GM18517 (cell line): ENCODE measurements around the gene SH2D7.

Experiments used
- ATAC-seq: cut with Tn5 transposase; IDR thresholded peaks from one replicate; pipeline ENCODE4 v1.9.1; 2021; ENCODE audit warnings: mild to moderate bottlenecking, moderate library complexity; ENCODE audit not compliant: unreplicated experiment

Gene SH2D7

GRCh38 chr15:78059110-78059839 lies 33.1 kb upstream of the SH2D7 start:
- no peak for ATAC-seq

DNA sequence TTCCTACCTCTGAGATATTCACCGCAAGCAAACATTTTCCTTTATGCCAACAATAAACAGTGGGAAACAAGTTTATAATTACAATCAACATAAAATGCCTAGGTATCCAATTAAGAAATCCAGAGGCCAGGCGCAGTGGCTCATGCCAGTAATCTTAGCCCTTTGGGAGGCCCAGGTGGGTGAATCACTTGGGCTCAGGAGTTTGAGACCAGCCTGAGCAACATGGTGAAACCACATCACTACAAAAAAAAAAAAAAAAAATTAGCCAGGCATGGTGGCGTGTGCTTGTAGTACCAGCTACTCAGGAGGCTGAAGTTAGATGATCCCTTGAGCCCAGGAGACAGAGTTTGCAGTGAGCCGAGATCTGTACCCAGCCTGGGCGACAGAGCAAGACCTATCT lies 32.1 kb upstream of the SH2D7 start:
- ATAC-seq = no peak

- ATAC-seq = no peak
These were observed 30.4 kb upstream of the SH2D7 start for GRCh38 chr15:78061963-78062427.

DNA sequence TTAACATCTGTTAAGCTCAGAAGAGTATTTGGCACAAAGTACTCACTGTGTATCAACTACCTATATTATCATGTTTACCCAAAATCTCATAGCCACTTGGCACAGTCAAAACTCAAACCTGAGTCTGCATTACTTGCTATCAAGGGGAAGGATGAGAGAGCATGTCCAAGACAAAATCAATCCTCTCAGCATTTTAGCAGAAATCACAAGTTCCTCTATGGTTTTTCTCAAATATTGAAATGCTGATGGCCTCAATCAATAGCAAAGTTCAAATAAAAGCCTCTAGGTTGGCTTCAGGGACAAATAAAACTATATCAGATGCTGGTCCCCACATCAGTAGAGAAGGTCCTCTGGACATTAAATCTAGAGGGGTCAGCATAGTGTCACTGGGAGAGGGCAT lies 29.1 kb upstream of the SH2D7 start:
- no peak for ATAC-seq

DNA sequence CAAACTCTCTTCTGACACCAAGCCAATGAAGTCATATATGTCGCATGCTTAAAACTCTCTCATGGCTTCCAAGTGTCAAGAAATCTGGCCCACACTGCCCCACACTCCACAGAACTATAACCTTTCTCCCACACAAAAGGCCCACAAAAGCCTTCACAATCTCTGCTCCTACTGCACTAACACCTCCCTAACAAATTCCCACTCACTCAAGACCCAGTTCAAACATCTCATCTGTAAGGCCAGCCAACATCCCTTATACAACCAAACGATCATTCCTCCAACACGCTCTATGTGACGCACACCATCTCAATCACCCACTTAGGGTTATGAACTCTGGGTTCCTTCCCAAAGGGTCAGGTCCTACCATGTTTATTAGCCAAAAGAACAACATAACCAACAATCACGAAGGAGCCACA lies 28.4 kb upstream of the SH2D7 start:
- ATAC-seq = no peak

DNA sequence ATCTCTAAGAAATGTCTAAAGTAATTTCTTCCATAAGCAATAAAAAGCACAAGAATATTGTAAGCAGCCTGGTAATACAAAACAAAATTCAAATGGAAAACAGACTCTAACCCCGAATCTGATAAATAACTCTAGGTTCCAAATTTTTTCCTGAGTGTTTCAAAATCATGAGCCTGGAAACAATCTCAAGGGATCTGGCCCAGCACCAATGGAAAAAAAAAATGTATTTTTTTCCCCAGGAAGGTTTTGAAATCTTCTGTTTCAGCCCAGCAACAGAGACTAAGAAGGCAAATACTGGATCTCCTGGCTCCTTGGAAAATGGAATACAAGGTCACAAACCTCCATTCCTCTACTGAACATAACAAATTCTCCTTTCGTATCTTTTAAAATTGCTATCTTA lies 27.8 kb upstream of the SH2D7 start:
- ATAC-seq = no peak

- ATAC-seq = no peak
These were observed 27.0 kb upstream of the SH2D7 start for GRCh38 chr15:78065284-78065872.

DNA sequence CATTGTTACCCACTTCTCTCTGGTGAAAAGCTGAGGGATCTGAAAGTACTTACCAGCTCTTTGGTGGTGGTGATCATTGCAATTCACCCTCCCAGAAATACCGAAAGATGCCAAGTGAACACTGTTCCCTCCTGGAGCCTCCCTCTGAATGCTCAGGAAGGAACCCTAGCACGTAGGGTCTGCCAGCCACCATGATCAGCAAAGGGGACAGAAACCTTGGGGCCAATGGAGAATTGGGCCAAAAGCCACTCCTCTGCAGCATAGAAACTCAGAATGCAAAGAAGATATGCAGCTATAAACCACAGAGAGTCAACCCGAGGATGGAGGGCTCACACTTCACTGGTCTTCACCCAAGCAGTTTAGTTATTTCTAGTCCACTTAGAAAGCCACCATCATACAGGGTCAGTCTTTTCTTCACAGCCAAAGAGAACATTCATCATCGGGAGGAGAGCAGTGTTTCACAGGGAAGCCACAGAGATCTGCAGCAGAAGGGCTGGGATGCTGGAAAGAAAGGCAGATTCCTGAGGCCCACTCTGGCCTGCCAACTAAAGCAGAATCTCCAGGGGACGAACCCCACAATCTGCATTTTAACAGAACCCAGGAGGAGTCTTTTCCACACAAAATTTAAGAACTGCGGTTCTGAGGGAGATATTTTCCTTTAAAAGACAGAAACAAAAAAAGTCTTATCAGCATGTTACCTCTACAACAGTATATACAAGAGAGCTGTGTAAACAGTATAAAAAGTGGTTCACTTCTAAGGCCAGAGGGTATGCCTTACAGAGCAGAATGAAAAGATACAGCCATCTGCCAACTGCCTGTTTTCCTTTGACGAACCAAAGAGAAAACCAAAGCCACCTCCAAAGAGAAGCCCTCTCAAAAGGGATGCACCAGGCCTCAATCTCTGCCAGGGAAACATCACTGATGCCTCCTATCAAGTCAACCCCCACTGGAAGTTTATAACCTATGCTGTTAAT lies 26.1 kb upstream of the SH2D7 start:
- ATAC-seq = peak; percentile 55

DNA sequence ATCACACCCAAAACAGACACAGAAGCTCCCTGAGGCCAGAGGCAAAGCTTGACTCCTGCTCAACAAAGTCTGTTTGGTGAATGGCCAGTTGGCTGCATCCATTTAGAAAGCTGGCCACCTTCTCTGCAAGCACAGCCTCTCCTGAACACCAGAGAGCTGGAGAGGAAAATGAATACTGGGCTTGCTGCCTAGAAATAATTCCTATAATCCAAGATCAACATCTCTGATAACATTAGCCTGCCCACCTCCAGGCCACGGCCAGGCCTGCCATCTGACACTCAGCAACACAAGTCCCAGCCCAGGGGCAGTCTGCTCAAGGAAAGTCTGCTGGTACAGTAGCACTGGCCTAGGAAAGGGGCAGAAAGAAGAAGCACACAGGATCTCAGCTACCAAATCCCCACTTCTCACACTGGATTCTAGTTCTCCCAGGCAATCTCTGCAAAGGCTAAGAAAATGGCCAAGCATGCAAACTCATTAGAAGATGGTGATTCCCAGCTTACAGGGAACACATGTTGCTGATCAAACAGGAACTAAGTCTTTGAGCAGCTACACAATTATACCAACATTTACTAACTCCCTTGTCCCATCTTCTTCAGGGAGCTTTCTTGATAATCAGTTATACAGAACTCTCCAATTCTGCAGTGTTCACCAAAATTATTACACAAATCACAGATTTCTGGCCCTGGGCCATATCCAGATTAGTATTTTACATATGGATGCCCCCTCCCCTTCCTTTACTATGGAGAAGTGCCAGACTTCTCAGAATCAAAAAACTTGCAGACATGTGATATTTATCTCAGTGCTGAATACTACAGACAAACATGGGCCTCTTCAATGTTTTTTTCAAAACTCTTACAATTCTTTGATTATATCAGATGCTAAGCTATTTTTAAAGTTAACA lies 24.8 kb upstream of the SH2D7 start:
- no peak for ATAC-seq

DNA sequence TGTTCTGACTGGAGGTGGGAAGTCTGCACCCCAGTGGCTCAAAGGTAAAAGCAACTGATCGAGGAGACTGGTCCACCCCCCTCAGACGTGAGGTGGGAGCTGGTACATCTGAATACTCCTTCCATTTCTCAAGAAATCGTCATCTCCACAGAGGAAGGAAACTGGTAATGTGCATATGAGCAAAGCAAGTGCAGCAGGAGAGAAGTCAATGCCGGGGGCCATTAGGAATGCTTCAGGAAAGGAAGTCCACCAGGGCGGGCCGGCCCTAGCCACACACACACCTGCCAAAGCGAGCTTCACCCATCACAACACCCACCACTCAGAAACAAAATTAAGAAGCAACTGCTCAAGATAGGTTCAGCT lies 23.3 kb upstream of the SH2D7 start:
- ATAC-seq = peak; percentile 10

DNA sequence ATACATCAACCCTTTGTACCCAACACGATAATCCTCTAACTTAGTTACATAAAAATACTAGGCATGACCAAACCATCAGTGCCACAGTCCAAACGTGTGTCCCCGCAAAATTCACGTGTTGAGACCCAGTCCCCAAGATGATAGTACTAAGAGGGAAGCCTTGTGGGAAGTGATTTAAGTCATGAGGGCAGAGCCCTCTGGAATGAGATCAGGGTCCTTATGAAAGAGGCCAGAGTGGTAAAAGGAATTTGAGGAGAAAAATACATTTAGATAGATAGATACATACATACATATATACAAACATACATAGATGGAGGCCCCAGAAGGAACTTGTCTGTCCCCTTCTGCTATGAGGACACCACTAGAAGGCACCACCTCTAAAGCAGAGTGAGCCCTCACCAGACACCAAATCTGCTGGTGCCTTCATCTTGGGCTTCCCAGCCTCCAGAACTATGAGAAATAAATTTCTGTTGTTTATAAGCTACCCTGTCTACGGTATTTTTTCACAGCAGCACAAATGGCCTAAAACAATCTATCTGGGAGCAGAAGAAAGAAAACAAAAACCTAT lies 22.8 kb upstream of the SH2D7 start:
- no peak for ATAC-seq

GRCh38 chr15:78070049-78070700 lies 22.2 kb upstream of the SH2D7 start:
- no peak for ATAC-seq

DNA sequence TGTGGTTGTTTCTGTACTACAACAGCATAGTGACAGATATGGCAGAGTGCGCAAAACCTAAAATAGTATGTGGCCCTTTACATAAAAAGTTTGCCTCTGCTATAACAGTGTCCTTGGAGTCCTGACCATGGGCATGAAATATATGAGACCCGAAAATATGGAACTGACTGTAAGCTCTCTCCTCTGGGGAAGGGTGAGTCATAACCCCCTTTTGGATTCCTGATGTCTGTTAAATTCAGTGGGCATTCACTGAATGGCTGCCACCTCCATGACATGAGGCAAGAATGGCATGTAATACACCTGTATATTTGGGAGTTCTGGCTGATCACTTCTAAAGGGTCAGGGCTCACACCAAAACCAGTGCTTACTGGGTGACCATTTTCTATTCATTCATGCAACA lies 21.0 kb upstream of the SH2D7 start:
- no peak for ATAC-seq

GRCh38 chr15:78072080-78072892 lies 20.1 kb upstream of the SH2D7 start:
- ATAC-seq = no peak

- no peak for ATAC-seq
These were observed 19.1 kb upstream of the SH2D7 start for GRCh38 chr15:78073046-78073787.

DNA sequence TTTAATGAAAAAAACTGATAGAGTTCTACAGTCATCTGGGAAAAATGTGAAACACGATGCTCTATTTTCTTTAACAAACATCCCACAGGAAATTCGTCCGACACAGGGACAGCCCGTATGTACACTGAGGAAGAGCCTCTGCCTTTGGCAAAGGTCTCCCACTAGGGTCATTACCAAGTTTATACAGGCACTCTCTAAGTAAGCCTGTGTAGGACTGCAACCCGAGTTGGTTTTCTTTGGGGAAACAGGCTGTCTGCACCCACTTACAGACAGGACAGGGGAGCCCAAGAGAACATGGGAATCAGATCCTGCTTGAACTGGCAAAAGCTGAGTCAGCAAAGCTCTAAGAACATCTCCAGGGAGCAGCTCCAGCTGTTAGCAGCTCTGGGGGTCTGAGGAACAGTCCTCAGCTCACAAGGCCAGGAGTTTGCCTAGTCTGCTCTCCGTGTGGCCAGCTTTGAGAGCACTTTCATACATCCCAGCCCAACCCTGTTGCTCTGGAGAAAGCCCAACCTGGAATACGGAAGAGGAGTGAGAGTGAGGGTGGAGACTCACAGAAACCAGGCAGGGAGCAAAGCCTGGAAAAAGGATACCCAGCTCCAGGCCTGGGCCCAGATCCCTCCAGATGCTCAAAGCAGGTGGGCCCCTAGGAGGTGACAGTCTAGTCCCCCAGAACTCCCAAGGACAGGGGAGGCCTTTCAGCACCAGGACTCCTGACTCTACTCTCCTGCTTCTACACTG lies 16.7 kb upstream of the SH2D7 start:
- no peak for ATAC-seq

DNA sequence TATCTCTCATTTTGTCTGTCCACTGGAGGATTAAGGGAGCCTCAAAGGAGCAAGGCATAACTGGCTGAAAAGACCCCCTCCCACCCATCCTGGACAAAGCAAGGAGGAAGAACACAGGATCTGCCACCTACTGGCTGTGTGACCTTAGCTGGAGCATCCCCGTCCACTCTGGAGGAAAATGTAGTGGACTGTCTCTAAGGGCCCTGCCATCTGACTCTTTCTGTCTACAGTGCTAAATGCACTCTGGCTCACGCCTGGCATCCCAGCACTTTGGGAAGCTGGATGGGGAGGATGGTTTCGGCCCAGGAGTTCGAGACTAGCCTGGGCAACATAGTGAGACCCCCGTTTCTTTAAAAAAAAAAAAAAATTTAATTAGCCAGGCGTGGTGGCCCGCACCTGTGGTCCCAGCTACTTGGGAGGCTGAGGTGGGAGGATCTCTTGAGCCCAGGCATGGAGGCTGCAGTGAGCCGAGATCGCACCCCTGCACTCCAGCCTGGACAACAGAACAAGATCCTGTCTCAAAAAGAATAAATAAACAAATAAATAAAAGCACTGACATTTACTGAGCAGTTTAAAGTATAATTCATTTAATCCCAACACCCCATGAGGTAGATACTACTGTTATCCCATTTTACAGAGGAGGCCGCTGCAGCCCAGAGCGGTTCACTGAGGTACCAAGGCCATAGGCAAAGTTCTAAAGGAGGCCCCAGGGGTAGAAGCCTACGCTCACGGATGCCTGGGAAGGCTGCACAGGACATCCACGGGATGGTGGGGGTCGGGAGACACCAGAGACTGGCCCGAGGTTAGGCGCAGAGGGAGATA lies 15.9 kb upstream of the SH2D7 start:
- ATAC-seq = peak; percentile 22
